Skeletal muscle cell (primary cell): ENCODE measurements around the gene CEP350.
A peak's percentile ranks its signal among the peaks of the same experiment; 100 is the strongest.

ENCODE experiments used
- DNase-seq: peaks from one replicate; pipeline ENCODE4 v3.0.0-alpha.2; 2010; ENCODE audit warnings: low read depth
- H3K4me3 ChIP-seq: 2 replicates; pipeline ENCODE4 v1.5.1; 2011; ENCODE audit warnings: low read depth, mild to moderate bottlenecking, control low read depth, low read length, moderate library complexity

Gene CEP350

GRCh38 chr1:179954493-179955286, at the start of gene CEP350:
Gene CEP350 (plus strand): TSS chr1:179954810. CDS start chr1:179986182, 31,372 bp downstream.
- H3K4me3 ChIP-seq: peak within 1 kb of the TSS; percentile 91
- peak; percentile 98 for DNase-seq

GRCh38 chr1:179910934-179911333, 43.7 kb upstream of the CEP350 start:
- DNase-seq: no peak
- H3K4me3 ChIP-seq: no peak overlapping the region

- H3K4me3 ChIP-seq: no peak overlapping the region
- DNase-seq: no peak
Measured at GRCh38 chr1:179911812-179912211, 42.8 kb upstream of the CEP350 start.

- no peak for DNase-seq
- H3K4me3 ChIP-seq: no peak overlapping the region
Measured at GRCh38 chr1:179917601-179918429, 36.8 kb upstream of the CEP350 start.

- DNase-seq: no peak
- H3K4me3 ChIP-seq: no peak overlapping the region
Measured at GRCh38 chr1:179921472-179921871, 33.1 kb upstream of the CEP350 start.

- no peak for DNase-seq
- no peak overlapping the region for H3K4me3 ChIP-seq
Measured at GRCh38 chr1:179921981-179922872, 32.4 kb upstream of the CEP350 start.

- DNase-seq: no peak
- no peak overlapping the region for H3K4me3 ChIP-seq
Measured at GRCh38 chr1:179923029-179923428, 31.6 kb upstream of the CEP350 start.

- no peak overlapping the region for H3K4me3 ChIP-seq
- no peak for DNase-seq
Measured at GRCh38 chr1:179924268-179924667, 30.3 kb upstream of the CEP350 start.

- no peak for DNase-seq
- no peak overlapping the region for H3K4me3 ChIP-seq
Measured at GRCh38 chr1:179925302-179925701, 29.3 kb upstream of the CEP350 start.

- DNase-seq: peak; percentile 87
- H3K4me3 ChIP-seq: no peak overlapping the region
Measured at GRCh38 chr1:179925922-179926849, 28.4 kb upstream of the CEP350 start.

- no peak for DNase-seq
- no peak overlapping the region for H3K4me3 ChIP-seq
Measured at GRCh38 chr1:179926850-179927205, 27.8 kb upstream of the CEP350 start.

GRCh38 chr1:179929955-179930798, 24.4 kb upstream of the CEP350 start:
- no peak for DNase-seq
- H3K4me3 ChIP-seq: no peak overlapping the region

GRCh38 chr1:179930867-179931266, 23.7 kb upstream of the CEP350 start:
- H3K4me3 ChIP-seq: no peak overlapping the region
- no peak for DNase-seq

GRCh38 chr1:179933219-179933618, 21.4 kb upstream of the CEP350 start:
- H3K4me3 ChIP-seq: no peak overlapping the region
- no peak for DNase-seq

GRCh38 chr1:179935909-179936496, 18.6 kb upstream of the CEP350 start:
- H3K4me3 ChIP-seq: no peak overlapping the region
- no peak for DNase-seq

- H3K4me3 ChIP-seq: no peak overlapping the region
- no peak for DNase-seq
Measured at GRCh38 chr1:179937668-179938254, 16.8 kb upstream of the CEP350 start.

GRCh38 chr1:179938752-179939151, 15.9 kb upstream of the CEP350 start:
- peak; percentile 16 for DNase-seq
- H3K4me3 ChIP-seq: no peak overlapping the region
